Lower lobe of right lung (tissue), 2 donors: Measurements from ENCODE around the gene ADAD2. TPM values are rescaled to one million over a fixed set of nuclear protein-coding genes. Genes with fewer than 3 reads are reported as not detected.

ENCODE experiments used
- ATAC-seq, 2 donors: fragments of 200-7000 bp; cut with Tn5 transposase; one replicate each; pipeline ENCODE4 v1.9.1; 2020 to 2022; ENCODE audit warnings: mild to moderate bottlenecking in 2 of 2, moderate library complexity in 2 of 2
- DNase-seq: peaks from one replicate; pipeline ENCODE4 v3.0.0-alpha.2; 2020
- H3K27ac ChIP-seq: fragments of 200-600 bp; one replicate; pipeline ENCODE4 v1.8.0; 2022
- H3K27me3 ChIP-seq: fragments of 200-600 bp; one replicate; pipeline ENCODE4 v1.8.0; 2022; ENCODE audit warnings: low read depth
- H3K36me3 ChIP-seq: fragments of 200-600 bp; one replicate; pipeline ENCODE4 v1.8.0; 2022; ENCODE audit warnings: mild to moderate bottlenecking
- H3K4me1 ChIP-seq: fragments of 200-600 bp; one replicate; pipeline ENCODE4 v1.8.0; 2022
- H3K4me3 ChIP-seq: fragments of 200-600 bp; one replicate; pipeline ENCODE4 v1.8.0; 2022; ENCODE audit warnings: mild to moderate bottlenecking
- H3K9me3 ChIP-seq: fragments of 200-600 bp; one replicate; pipeline ENCODE4 v1.8.0; 2022
- CTCF ChIP-seq: fragments of 200-600 bp; IDR thresholded peaks from one replicate; pipeline ENCODE4 v1.8.0; 2022; ENCODE audit warnings: antibody characterized with exemption, mild to moderate bottlenecking
- intact Hi-C: fragments of 100-400 bp; cut with DNase I; formaldehyde crosslinking; loops from one replicate; pipeline ENCODE4 v1.11.0; 2022
- total RNA-seq: library from RNA; stranded (reverse); fragmentation: NEBNext Ultra II Directional; extraction: Animal tissue kit (Norgen Biotek cat#: 25700); gene quantifications from one replicate; pipeline ENCODE4 v1.2.1, GENCODE V29; 2021
- donor health status: DM: no; HTN: yes; CAD: no; lungs with severe emphysema.

The ADAD2 gene
- total RNA-seq, 1 donor from 2014 or later, result not detected

- no peak for DNase-seq
- intact Hi-C loops, result no loop called here
- ATAC-seq, result no peak
- TF ChIP-seq CTCF, result no peak
- Histone ChIP-seq H3K4me3 (no peak overlapping the region), H3K4me1 (peaks cover 7% of the 10 kb centered on the region), H3K27me3 (peaks cover 5% of the 10 kb centered on the region), H3K27ac (no peak overlapping the region), H3K9me3 (no peaks in the 10 kb centered on the region), H3K36me3 (no peaks in the 10 kb centered on the region)
Measured at GRCh38 chr16:84240455-84240854, 49.5 kb downstream of the ADAD2 start.

GRCh38 chr16:84241778-84242177 lies 50.8 kb downstream of the ADAD2 start:
- no peaks in the 10 kb centered on the region for H3K36me3 ChIP-seq
- DNase-seq (no peak), ATAC-seq (no peak)
- H3K27me3 ChIP-seq, result peaks cover 5% of the 10 kb centered on the region
- intact Hi-C loops, result no loop called here
- no peak for TF ChIP-seq CTCF
- H3K4me1 ChIP-seq, result peaks cover 7% of the 10 kb centered on the region
- H3K27ac ChIP-seq, result no peak overlapping the region
- H3K4me3 ChIP-seq, result no peak overlapping the region
- no peaks in the 10 kb centered on the region for H3K9me3 ChIP-seq

GRCh38 chr16:84242839-84243238 lies 51.9 kb downstream of the ADAD2 start:
- H3K9me3 ChIP-seq, result no peaks in the 10 kb centered on the region
- peaks cover 5% of the 10 kb centered on the region for H3K27me3 ChIP-seq
- intact Hi-C loops, result no loop called here
- no peak for ATAC-seq
- H3K4me3 ChIP-seq, result no peak overlapping the region
- H3K36me3 ChIP-seq, result no peaks in the 10 kb centered on the region
- H3K4me1 ChIP-seq, result peaks cover 7% of the 10 kb centered on the region
- TF ChIP-seq CTCF, result no peak
- no peak for DNase-seq
- no peak overlapping the region for H3K27ac ChIP-seq

GRCh38 chr16:84243732-84244131 lies 52.8 kb downstream of the ADAD2 start:
- TF ChIP-seq CTCF, result no peak
- no peaks in the 10 kb centered on the region for H3K9me3 ChIP-seq
- H3K27ac ChIP-seq, result no peak overlapping the region
- peaks cover 7% of the 10 kb centered on the region for H3K4me1 ChIP-seq
- H3K4me3 ChIP-seq, result no peak overlapping the region
- DNase-seq, result no peak
- no peak for ATAC-seq
- no peaks in the 10 kb centered on the region for H3K36me3 ChIP-seq
- intact Hi-C loops, result no loop called here
- H3K27me3 ChIP-seq, result peaks cover 5% of the 10 kb centered on the region

GRCh38 chr16:84244728-84245127 lies 53.8 kb downstream of the ADAD2 start:
- Histone ChIP-seq H3K27me3 (peaks cover 5% of the 10 kb centered on the region), H3K27ac (no peak overlapping the region), H3K9me3 (no peaks in the 10 kb centered on the region), H3K36me3 (no peaks in the 10 kb centered on the region), H3K4me1 (no peaks in the 10 kb centered on the region), H3K4me3 (no peak overlapping the region)
- no peak for TF ChIP-seq CTCF
- DNase-seq (no peak), ATAC-seq (no peak)
- intact Hi-C loops, result no loop called here
